ENCODE measurements around the gene RNF6.

DNA sequence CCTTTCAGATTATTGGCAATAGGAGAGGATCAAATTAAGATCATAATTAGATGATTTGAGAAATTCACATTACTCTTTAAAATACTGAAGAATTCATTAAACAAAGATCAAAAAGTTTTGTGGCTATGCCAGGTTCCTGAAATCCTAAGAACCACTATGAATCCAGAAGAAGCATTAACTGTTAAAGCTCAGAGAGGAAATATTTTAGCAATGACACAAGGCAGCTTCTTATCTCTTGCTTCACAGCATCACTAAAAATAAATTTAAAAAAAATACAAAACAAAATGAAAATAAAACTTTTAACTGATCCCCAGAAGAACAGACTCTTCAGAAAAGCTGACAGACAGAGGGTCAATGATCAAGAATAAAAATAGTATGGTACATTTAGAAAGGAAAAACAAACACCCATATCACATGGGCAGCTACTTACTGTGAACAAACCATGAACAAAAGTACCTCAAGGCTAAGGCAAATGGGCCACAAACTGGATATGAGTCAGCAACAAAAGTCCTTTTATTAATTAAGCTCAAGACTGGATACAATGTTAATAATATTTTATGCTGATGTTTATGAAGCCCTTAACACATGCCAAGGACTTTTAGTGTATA lies 19.6 kb downstream of the RNF6 start:
- TF ChIP-seq, protein P1, sequence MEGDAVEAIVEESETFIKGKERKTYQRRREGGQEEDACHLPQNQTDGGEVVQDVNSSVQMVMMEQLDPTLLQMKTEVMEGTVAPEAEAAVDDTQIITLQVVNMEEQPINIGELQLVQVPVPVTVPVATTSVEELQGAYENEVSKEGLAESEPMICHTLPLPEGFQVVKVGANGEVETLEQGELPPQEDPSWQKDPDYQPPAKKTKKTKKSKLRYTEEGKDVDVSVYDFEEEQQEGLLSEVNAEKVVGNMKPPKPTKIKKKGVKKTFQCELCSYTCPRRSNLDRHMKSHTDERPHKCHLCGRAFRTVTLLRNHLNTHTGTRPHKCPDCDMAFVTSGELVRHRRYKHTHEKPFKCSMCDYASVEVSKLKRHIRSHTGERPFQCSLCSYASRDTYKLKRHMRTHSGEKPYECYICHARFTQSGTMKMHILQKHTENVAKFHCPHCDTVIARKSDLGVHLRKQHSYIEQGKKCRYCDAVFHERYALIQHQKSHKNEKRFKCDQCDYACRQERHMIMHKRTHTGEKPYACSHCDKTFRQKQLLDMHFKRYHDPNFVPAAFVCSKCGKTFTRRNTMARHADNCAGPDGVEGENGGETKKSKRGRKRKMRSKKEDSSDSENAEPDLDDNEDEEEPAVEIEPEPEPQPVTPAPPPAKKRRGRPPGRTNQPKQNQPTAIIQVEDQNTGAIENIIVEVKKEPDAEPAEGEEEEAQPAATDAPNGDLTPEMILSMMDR (conservative IDR thresholded peaks at IDR 0.05 in 1 of 2, IDR thresholded peaks at IDR 0.05 in 1 of 2; ENCODE audit: extremely low read depth in 1 of 2, insufficient read depth in 1 of 2, low read depth in 1 of 2, low read length in 2 of 2) = no peak
- TF ChIP-seq EZH2 (IDR thresholded peaks at IDR 0.05; ENCODE audit: borderline replicate concordance, low read length) = no peak
